ENCODE data around the gene PGAP1. TPM values are rescaled to one million over a fixed set of nuclear protein-coding genes. Genes with fewer than 3 reads are reported as not detected.

The PGAP1 gene
- total RNA-seq, 1 experiment from 2014 or later, result 29.4 TPM

DNA sequence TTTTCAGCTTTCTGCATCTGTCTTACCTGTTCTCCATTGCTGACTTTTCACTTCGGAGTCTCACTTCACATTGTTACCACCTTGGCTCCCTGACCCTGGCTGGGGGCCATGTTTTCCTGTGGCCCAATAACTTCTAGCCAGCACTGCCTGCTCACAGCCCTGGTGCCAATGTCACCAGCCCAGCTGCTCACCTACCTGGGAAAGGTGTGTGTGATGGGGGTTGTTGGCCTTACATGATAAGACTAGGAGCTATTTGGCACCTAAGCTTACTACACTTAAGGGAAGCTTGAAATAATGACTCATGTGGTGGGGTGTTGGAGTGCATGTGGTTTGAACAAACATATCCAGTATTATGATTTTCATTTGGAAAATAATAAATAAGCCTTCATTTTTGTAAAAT is 37.5 kb upstream of the PGAP1 start:
- Mint-ChIP-seq H3K27ac (no peak overlapping the region), H3K9me3 (peaks cover 22% of the 10 kb centered on the region), H3K4me3 (no peak overlapping the region), H3K4me1 (peaks cover 24% of the 10 kb centered on the region), H3K27me3 (ENCODE audit: low read depth) (no peaks in the 10 kb centered on the region), H3K36me3 (peaks cover 16% of the 10 kb centered on the region)
- DNase-seq (ENCODE audit: low spot score), result no peak
- POLR2A ChIA-PET, result no interaction called here
- TF ChIP-seq, protein P1, sequence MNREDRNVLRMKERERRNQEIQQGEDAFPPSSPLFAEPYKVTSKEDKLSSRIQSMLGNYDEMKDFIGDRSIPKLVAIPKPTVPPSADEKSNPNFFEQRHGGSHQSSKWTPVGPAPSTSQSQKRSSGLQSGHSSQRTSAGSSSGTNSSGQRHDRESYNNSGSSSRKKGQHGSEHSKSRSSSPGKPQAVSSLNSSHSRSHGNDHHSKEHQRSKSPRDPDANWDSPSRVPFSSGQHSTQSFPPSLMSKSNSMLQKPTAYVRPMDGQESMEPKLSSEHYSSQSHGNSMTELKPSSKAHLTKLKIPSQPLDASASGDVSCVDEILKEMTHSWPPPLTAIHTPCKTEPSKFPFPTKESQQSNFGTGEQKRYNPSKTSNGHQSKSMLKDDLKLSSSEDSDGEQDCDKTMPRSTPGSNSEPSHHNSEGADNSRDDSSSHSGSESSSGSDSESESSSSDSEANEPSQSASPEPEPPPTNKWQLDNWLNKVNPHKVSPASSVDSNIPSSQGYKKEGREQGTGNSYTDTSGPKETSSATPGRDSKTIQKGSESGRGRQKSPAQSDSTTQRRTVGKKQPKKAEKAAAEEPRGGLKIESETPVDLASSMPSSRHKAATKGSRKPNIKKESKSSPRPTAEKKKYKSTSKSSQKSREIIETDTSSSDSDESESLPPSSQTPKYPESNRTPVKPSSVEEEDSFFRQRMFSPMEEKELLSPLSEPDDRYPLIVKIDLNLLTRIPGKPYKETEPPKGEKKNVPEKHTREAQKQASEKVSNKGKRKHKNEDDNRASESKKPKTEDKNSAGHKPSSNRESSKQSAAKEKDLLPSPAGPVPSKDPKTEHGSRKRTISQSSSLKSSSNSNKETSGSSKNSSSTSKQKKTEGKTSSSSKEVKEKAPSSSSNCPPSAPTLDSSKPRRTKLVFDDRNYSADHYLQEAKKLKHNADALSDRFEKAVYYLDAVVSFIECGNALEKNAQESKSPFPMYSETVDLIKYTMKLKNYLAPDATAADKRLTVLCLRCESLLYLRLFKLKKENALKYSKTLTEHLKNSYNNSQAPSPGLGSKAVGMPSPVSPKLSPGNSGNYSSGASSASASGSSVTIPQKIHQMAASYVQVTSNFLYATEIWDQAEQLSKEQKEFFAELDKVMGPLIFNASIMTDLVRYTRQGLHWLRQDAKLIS (CRISPR knock-in tag; IDR thresholded peaks at IDR 0.05; ENCODE audit: borderline replicate concordance), result no peak
- TF ChIP-seq, protein P2, sequence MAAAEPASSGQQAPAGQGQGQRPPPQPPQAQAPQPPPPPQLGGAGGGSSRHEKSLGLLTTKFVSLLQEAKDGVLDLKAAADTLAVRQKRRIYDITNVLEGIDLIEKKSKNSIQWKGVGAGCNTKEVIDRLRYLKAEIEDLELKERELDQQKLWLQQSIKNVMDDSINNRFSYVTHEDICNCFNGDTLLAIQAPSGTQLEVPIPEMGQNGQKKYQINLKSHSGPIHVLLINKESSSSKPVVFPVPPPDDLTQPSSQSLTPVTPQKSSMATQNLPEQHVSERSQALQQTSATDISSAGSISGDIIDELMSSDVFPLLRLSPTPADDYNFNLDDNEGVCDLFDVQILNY (CRISPR knock-in tag; IDR thresholded peaks at IDR 0.05), result no peak
- TF ChIP-seq HMGA2 (CRISPR knock-in tag; IDR thresholded peaks at IDR 0.05) (no peak), TP53 (CRISPR knock-in tag; IDR thresholded peaks at IDR 0.05) (no peak), CREM (CRISPR knock-in tag; IDR thresholded peaks at IDR 0.05) (no peak), FOXK1 (CRISPR knock-in tag; IDR thresholded peaks at IDR 0.05) (no peak)
- TF ChIP-seq, protein P3, sequence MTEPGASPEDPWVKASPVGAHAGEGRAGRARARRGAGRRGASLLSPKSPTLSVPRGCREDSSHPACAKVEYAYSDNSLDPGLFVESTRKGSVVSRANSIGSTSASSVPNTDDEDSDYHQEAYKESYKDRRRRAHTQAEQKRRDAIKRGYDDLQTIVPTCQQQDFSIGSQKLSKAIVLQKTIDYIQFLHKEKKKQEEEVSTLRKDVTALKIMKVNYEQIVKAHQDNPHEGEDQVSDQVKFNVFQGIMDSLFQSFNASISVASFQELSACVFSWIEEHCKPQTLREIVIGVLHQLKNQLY (CRISPR knock-in tag; IDR thresholded peaks at IDR 0.05), result no peak
- TF ChIP-seq, protein P4, sequence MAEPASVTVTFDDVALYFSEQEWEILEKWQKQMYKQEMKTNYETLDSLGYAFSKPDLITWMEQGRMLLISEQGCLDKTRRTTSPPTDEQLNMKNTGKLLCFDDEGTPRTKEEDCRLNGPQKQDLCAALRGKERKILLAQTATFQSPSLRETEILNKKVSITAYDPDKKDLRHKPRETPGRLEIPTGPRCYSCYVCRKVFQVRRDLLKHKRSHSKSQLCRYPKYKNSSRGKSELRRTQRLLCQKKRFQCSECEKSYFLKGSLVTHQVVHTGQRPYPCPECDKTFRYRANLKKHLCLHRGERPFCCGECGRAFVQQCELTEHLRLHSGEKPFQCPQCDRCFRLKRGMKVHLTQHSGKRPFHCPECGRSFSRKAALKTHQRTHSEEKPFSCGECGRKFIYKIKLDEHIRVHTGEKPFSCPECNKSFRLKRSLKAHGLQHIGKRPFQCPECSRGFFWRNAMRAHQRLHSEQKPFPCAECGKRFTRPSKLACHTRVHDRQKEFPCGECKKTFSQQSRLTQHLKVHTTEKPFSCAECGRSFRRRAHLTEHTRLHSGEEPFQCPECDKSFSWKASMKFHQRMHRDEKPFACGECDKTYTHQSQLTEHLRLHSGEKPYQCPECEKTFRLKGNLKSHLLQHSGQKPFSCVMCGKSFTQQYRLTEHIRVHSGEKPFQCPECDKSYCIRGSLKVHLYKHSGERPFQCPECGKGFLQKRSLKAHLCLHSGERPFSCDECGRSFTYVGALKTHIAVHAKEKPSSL (CRISPR knock-in tag; conservative IDR thresholded peaks at IDR 0.05), result no peak
- no peak for ATAC-seq
- CTCF ChIA-PET, result no interaction called here

DNA sequence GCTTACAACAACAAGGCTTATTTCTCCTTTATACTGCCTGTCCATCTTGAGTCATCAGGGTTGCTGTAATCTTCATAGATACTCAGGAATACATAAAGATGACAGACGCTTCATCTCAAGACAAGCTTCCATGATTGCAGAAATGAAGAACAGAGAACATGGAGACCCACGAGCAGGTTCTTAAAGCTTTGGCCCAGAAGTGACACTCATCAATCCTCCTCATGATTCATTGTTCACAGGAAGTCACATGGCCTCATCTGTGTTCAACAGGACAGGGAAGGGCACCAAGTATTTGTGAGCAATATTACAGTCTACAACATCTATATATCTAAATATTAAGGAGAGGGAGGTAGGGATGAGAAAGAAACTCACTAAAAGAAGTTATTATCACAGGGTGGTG is 36.5 kb upstream of the PGAP1 start:
- TF ChIP-seq RELA (CRISPR knock-in tag; IDR thresholded peaks at IDR 0.05; ENCODE audit: borderline replicate concordance) (no peak), CBFB (CRISPR knock-in tag; IDR thresholded peaks at IDR 0.05; ENCODE audit: low read depth) (no peak), PRRX2 (CRISPR knock-in tag; IDR thresholded peaks at IDR 0.05) (no peak), TP53 (CRISPR knock-in tag; IDR thresholded peaks at IDR 0.05) (no peak)
- TF ChIP-seq, protein P5, sequence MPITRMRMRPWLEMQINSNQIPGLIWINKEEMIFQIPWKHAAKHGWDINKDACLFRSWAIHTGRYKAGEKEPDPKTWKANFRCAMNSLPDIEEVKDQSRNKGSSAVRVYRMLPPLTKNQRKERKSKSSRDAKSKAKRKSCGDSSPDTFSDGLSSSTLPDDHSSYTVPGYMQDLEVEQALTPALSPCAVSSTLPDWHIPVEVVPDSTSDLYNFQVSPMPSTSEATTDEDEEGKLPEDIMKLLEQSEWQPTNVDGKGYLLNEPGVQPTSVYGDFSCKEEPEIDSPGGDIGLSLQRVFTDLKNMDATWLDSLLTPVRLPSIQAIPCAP (CRISPR knock-in tag; IDR thresholded peaks at IDR 0.05), result no peak
- TF ChIP-seq, protein P6, sequence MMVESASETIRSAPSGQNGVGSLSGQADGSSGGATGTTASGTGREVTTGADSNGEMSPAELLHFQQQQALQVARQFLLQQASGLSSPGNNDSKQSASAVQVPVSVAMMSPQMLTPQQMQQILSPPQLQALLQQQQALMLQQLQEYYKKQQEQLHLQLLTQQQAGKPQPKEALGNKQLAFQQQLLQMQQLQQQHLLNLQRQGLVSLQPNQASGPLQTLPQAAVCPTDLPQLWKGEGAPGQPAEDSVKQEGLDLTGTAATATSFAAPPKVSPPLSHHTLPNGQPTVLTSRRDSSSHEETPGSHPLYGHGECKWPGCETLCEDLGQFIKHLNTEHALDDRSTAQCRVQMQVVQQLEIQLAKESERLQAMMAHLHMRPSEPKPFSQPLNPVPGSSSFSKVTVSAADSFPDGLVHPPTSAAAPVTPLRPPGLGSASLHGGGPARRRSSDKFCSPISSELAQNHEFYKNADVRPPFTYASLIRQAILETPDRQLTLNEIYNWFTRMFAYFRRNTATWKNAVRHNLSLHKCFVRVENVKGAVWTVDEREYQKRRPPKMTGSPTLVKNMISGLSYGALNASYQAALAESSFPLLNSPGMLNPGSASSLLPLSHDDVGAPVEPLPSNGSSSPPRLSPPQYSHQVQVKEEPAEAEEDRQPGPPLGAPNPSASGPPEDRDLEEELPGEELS (CRISPR knock-in tag; IDR thresholded peaks at IDR 0.05), result no peak
- TF ChIP-seq, protein P7, sequence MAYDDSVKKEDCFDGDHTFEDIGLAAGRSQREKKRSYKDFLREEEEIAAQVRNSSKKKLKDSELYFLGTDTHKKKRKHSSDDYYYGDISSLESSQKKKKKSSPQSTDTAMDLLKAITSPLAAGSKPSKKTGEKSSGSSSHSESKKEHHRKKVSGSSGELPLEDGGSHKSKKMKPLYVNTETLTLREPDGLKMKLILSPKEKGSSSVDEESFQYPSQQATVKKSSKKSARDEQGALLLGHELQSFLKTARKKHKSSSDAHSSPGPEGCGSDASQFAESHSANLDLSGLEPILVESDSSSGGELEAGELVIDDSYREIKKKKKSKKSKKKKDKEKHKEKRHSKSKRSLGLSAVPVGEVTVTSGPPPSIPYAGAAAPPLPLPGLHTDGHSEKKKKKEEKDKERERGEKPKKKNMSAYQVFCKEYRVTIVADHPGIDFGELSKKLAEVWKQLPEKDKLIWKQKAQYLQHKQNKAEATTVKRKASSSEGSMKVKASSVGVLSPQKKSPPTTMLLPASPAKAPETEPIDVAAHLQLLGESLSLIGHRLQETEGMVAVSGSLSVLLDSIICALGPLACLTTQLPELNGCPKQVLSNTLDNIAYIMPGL (CRISPR knock-in tag; IDR thresholded peaks at IDR 0.05), result no peak
- POLR2A ChIA-PET, result no interaction called here
- Mint-ChIP-seq H3K27ac (no peak overlapping the region), H3K36me3 (peaks cover 9% of the 10 kb centered on the region), H3K9me3 (peaks cover 14% of the 10 kb centered on the region), H3K27me3 (ENCODE audit: low read depth) (no peaks in the 10 kb centered on the region), H3K4me3 (no peak overlapping the region), H3K4me1 (peaks cover 30% of the 10 kb centered on the region)
- CTCF ChIA-PET, result no interaction called here
- no peak for ATAC-seq
- no peak for DNase-seq (ENCODE audit: low spot score)

Measured in WTC11 (cell line).